IPS-20b (cell line): ENCODE measurements around the gene TGFBR2.
A peak's percentile ranks its signal among the peaks of the same experiment; 100 is the strongest.

Experiments used
- H3K27ac ChIP-seq: one replicate; pipeline ENCODE4 v1.5.1; 2013; ENCODE audit warnings: low read length
- H3K27me3 ChIP-seq: 2 replicates; pipeline ENCODE4 v1.6.1; 2013; ENCODE audit warnings: mild to moderate bottlenecking, low read length, inconsistent platforms; ENCODE audit not compliant: insufficient read depth
- H3K36me3 ChIP-seq: 2 replicates; pipeline ENCODE4 v1.6.1; 2013; ENCODE audit warnings: low read depth, mild to moderate bottlenecking, inconsistent platforms, low read length, moderate library complexity; ENCODE audit not compliant: insufficient read depth
- H3K4me1 ChIP-seq: 2 replicates; pipeline ENCODE4 v1.6.1; 2013; ENCODE audit warnings: mild to moderate bottlenecking, control low read depth, inconsistent platforms, low read length, moderate library complexity; ENCODE audit not compliant: insufficient read depth
- H3K4me3 ChIP-seq: 2 replicates; pipeline ENCODE4 v1.5.1; 2013; ENCODE audit warnings: mild to moderate bottlenecking, low read length, inconsistent platforms
- H3K9ac ChIP-seq: 2 replicates; pipeline ENCODE4 v1.6.1; 2013; ENCODE audit warnings: low read depth, mild to moderate bottlenecking, inconsistent platforms, low read length, moderate library complexity
- H3K9me3 ChIP-seq: 2 replicates; pipeline ENCODE4 v1.6.1; 2013; ENCODE audit warnings: mild to moderate bottlenecking, low read depth, low read length, inconsistent platforms; ENCODE audit not compliant: insufficient read depth

TGFBR2 gene

DNA sequence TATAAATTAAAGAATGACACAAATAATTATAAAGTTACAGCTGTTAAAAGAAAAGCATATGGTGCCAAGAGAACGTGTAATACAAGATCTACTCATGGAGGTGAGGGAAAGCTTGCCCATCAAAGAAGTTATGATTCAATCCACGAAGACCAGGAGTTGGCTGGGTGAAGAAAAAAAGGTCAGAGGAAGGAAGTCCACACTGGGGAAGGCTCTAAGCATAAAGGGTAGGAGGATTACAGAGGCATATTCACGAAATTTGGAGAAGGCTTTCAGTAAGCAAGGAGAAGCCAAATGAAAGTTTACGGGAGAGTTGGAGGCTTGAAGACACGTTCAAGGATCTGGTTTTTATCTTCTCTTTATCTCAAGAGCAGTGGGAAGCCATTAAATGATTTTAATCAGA lies 1.8 kb upstream of the TGFBR2 start:
- H3K9me3 ChIP-seq: no peaks in the 10 kb centered on the region
- H3K4me1 ChIP-seq: peaks cover 8% of the 10 kb centered on the region
- H3K27me3 ChIP-seq: peaks cover 18% of the 10 kb centered on the region
- H3K9ac ChIP-seq: no peak overlapping the region
- no peak overlapping the region for H3K27ac ChIP-seq
- no peaks in the 10 kb centered on the region for H3K36me3 ChIP-seq
- no peak overlapping the region for H3K4me3 ChIP-seq

GRCh38 chr3:30605005-30605404 lies 1.4 kb upstream of the TGFBR2 start:
- H3K4me1 ChIP-seq: peaks cover 11% of the 10 kb centered on the region
- no peaks in the 10 kb centered on the region for H3K9me3 ChIP-seq
- no peak overlapping the region for H3K4me3 ChIP-seq
- no peak overlapping the region for H3K27ac ChIP-seq
- H3K9ac ChIP-seq: no peak overlapping the region
- no peaks in the 10 kb centered on the region for H3K36me3 ChIP-seq
- peaks cover 18% of the 10 kb centered on the region for H3K27me3 ChIP-seq

- no peaks in the 10 kb centered on the region for H3K36me3 ChIP-seq
- H3K4me3 ChIP-seq: peak overlapping the region; percentile 79
- peak overlapping the region; percentile 64; the same call in 1 of the 2 replicates for H3K9ac ChIP-seq
- H3K9me3 ChIP-seq: no peaks in the 10 kb centered on the region
- H3K4me1 ChIP-seq: peaks cover 11% of the 10 kb centered on the region
- peaks cover 18% of the 10 kb centered on the region for H3K27me3 ChIP-seq
- no peak overlapping the region for H3K27ac ChIP-seq
Observed at GRCh38 chr3:30605706-30606300, 598 bp upstream of the TGFBR2 start.

- Histone ChIP-seq H3K36me3 (no peaks in the 10 kb centered on the region), H3K4me3 (peak overlapping the region; percentile 79), H3K27ac (no peak overlapping the region), H3K4me1 (peaks cover 15% of the 10 kb centered on the region), H3K27me3 (peaks cover 18% of the 10 kb centered on the region), H3K9ac (peak overlapping the region; percentile 64; the same call in 1 of the 2 replicates), H3K9me3 (no peaks in the 10 kb centered on the region)
Observed at GRCh38 chr3:30607032-30607833, 832 bp downstream of the TGFBR2 start.

- Histone ChIP-seq H3K27me3 (peaks cover 18% of the 10 kb centered on the region), H3K27ac (no peak overlapping the region), H3K9me3 (no peaks in the 10 kb centered on the region), H3K4me3 (no peak overlapping the region), H3K9ac (no peak overlapping the region), H3K36me3 (no peaks in the 10 kb centered on the region), H3K4me1 (peaks cover 15% of the 10 kb centered on the region)
Observed at GRCh38 chr3:30608598-30608947, 2.2 kb downstream of the TGFBR2 start.

- H3K36me3 ChIP-seq: no peaks in the 10 kb centered on the region
- peaks cover 18% of the 10 kb centered on the region for H3K4me1 ChIP-seq
- H3K4me3 ChIP-seq: no peak overlapping the region
- H3K9me3 ChIP-seq: no peaks in the 10 kb centered on the region
- H3K27me3 ChIP-seq: peaks cover 10% of the 10 kb centered on the region
- no peak overlapping the region for H3K27ac ChIP-seq
- no peak overlapping the region for H3K9ac ChIP-seq
Observed at GRCh38 chr3:30609930-30610701, 3.7 kb downstream of the TGFBR2 start.

GRCh38 chr3:30610702-30611368 lies 4.4 kb downstream of the TGFBR2 start:
- Histone ChIP-seq H3K4me3 (no peak overlapping the region), H3K9ac (no peak overlapping the region), H3K4me1 (peaks cover 12% of the 10 kb centered on the region)

DNA sequence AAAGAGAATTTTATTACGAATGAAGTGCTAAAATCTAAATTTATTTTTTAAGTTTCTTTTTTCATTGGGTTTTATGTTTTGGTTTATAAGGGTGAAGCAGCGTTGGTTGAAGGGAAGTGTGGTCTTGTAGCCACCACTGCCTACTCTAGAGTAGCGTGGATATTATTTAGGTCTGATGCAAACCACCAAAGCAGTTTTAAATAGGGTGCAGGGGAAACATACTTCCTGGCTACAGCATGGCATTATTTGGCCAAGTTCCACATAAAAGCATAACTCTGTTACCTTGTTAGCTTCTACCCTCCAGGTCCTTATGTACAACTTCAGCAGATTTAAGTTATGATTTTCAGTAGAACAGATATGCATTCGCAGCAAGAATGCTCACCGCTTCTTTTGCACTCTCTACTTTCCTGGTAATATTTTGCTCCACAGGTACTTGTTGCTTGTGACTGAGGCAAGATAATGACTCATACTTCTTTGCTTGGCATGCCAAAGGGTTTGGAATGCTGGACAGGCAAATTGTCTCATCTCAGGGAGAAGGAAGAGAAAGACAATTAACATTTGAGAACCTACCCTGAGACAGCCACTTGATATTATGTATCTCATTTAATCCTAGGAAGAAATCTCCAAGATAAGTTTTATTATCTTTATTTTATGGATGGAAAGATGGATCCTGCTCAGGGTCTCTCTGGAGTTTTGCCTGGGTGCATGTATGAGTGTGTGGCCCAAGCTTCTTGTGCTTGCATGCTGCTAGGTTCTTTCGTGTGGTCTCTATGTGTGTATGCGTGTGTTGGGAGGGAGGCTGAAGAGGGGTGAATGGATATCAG lies 5.4 kb downstream of the TGFBR2 start:
- Histone ChIP-seq H3K9ac (no peak overlapping the region), H3K4me3 (no peak overlapping the region), H3K4me1 (peaks cover 10% of the 10 kb centered on the region; the same call in 1 of the 2 replicates), H3K36me3 (no peaks in the 10 kb centered on the region), H3K27ac (no peak overlapping the region), H3K9me3 (no peaks in the 10 kb centered on the region), H3K27me3 (no peaks in the 10 kb centered on the region)

More at GRCh38 chr3:30610702-30611368, 4.4 kb downstream of the TGFBR2 start:
- Histone ChIP-seq H3K27ac (no peak overlapping the region), H3K9me3 (no peaks in the 10 kb centered on the region), H3K27me3 (peaks cover 3% of the 10 kb centered on the region), H3K36me3 (no peaks in the 10 kb centered on the region)

- no peak overlapping the region for H3K27ac ChIP-seq
- H3K4me3 ChIP-seq: no peak overlapping the region
- no peaks in the 10 kb centered on the region for H3K27me3 ChIP-seq
- no peak overlapping the region for H3K9ac ChIP-seq
- H3K4me1 ChIP-seq: peaks cover 10% of the 10 kb centered on the region; the same call in 1 of the 2 replicates
- H3K36me3 ChIP-seq: no peaks in the 10 kb centered on the region
- H3K9me3 ChIP-seq: no peaks in the 10 kb centered on the region
Observed at GRCh38 chr3:30612437-30613132, 6.2 kb downstream of the TGFBR2 start.

- Histone ChIP-seq H3K36me3 (no peaks in the 10 kb centered on the region), H3K4me3 (no peak overlapping the region), H3K9me3 (no peaks in the 10 kb centered on the region), H3K9ac (no peak overlapping the region), H3K27ac (no peak overlapping the region), H3K4me1 (peaks cover 10% of the 10 kb centered on the region; the same call in 1 of the 2 replicates), H3K27me3 (no peaks in the 10 kb centered on the region)
Observed at GRCh38 chr3:30613133-30613825, 6.9 kb downstream of the TGFBR2 start.
